Measurements from ENCODE around the gene PROSER3.

- TF ChIP-seq CTCF (IDR thresholded peaks at IDR 0.05) (peak in 1 of 6 experiments; percentile 12), POLR2A (IDR thresholded peaks at IDR 0.05) (no peak)
Measured at GRCh38 chr19:35717665-35718344, 40.2 kb upstream of the PROSER3 start, which contains the start of gene KMT2B.
